SU-DHL-6 (cell line): Measurements from ENCODE around the gene MSH6.

ENCODE experiments used
- H2AFZ ChIP-seq: fragments of 200-600 bp; sonication (generic); 2 replicates; pipeline ENCODE4 v1.6.1; 2014; ENCODE audit warnings: low read depth, mild to moderate bottlenecking, moderate library complexity, mixed read lengths, antibody characterized with exemption, low read length; ENCODE audit not compliant: severe bottlenecking
- H3F3A ChIP-seq: fragments of 200-600 bp; shearing (Covaris generic); 2 replicates; pipeline ENCODE4 v1.6.0; 2016; ENCODE audit warnings: antibody characterized with exemption, mild to moderate bottlenecking; ENCODE audit not compliant: insufficient read depth
- H3K27ac ChIP-seq: fragments of 200-600 bp; sonication (generic); 2 replicates; pipeline ENCODE4 v1.5.1; 2016; ENCODE audit warnings: low read depth, mild to moderate bottlenecking, low read length, moderate library complexity, mixed read lengths
- H3K27me3 ChIP-seq: fragments of 200-600 bp; sonication (generic), shearing (Covaris generic); 2 replicates; pipeline ENCODE4 v1.6.0; 2014; ENCODE audit warnings: mild to moderate bottlenecking, low read length
- H3K36me3 ChIP-seq: fragments of 200-600 bp; sonication (generic); 2 replicates; pipeline ENCODE4 v1.6.1; 2014; ENCODE audit warnings: mild to moderate bottlenecking, low read length, mixed read lengths
- H3K4me2 ChIP-seq: fragments of 300-600, 200-600 bp; shearing (Covaris generic), sonication (generic); 2 replicates; pipeline ENCODE4 v1.6.0; 2014; ENCODE audit warnings: low read length, low read depth, mild to moderate bottlenecking; ENCODE audit not compliant: poor library complexity, severe bottlenecking
- H3K4me3 ChIP-seq: fragments of 200-600 bp; sonication (generic); 2 replicates; pipeline ENCODE4 v1.5.1; 2014; ENCODE audit warnings: antibody characterized with exemption, low read length, mild to moderate bottlenecking, mixed read lengths; ENCODE audit not compliant: insufficient read depth, poor library complexity, severe bottlenecking
- H3K79me2 ChIP-seq: fragments of 200-600 bp; sonication (generic); 2 replicates; pipeline ENCODE4 v1.6.1; 2014; ENCODE audit warnings: mild to moderate bottlenecking, low read length, moderate library complexity; ENCODE audit not compliant: insufficient read depth
- H3K9ac ChIP-seq: fragments of 200-600 bp; sonication (generic); 2 replicates; pipeline ENCODE4 v1.7.0; 2014; ENCODE audit warnings: mild to moderate bottlenecking, low read length
- H3K9me2 ChIP-seq: fragments of 200-600 bp; sonication (generic); replicated peaks from 2 replicates; pipeline ENCODE4 v1.6.1; 2014; ENCODE audit warnings: low read length; ENCODE audit not compliant: insufficient read depth
- H3K9me3 ChIP-seq: fragments of 200-600 bp; sonication (generic); 2 replicates; pipeline ENCODE4 v1.6.1; 2014; ENCODE audit warnings: low read length, mixed read lengths; ENCODE audit not compliant: insufficient read depth
- H4K20me1 ChIP-seq: fragments of 200-600 bp; sonication (generic); 2 replicates; pipeline ENCODE4 v1.6.1; 2014; ENCODE audit warnings: low read depth, mild to moderate bottlenecking, antibody characterized with exemption, low read length, moderate library complexity, mixed read lengths
- EZH2phosphoT487 ChIP-seq: fragments of 200-600 bp; sonication (generic), shearing (Covaris generic); conservative IDR thresholded peaks from 2 replicates; pipeline ENCODE4 v1.6.1; 2018; ENCODE audit warnings: mild to moderate bottlenecking, antibody characterized with exemption, low read length, moderate library complexity, mixed read lengths
- TF ChIP-seq, protein P1 (sequence below): fragments of 200-600 bp; sonication (generic); IDR thresholded peaks from one replicate; pipeline ENCODE4 v1.5.1; 2017; ENCODE audit warnings: antibody characterized with exemption, mild to moderate bottlenecking, low read length, moderate library complexity; ENCODE audit not compliant: insufficient read depth, poor library complexity, severe bottlenecking

MSH6 gene

GRCh38 chr2:47838686-47839085, 55.7 kb downstream of the MSH6 start:
- H3K4me2 ChIP-seq = no peak overlapping the region
- H3K36me3 ChIP-seq = peaks cover 39% of the 10 kb centered on the region
- no peak overlapping the region for H2AFZ ChIP-seq
- no peaks in the 10 kb centered on the region for H3K9me3 ChIP-seq
- H3K27me3 ChIP-seq = no peaks in the 10 kb centered on the region
- peaks cover 8% of the 10 kb centered on the region; the same call in 1 of the 2 replicates for H3F3A ChIP-seq
- no peak overlapping the region for H3K9ac ChIP-seq
- no peak overlapping the region for H3K27ac ChIP-seq
- no peaks in the 10 kb centered on the region for H3K9me2 ChIP-seq
- no peak overlapping the region for H3K4me3 ChIP-seq
- peaks cover 6% of the 10 kb centered on the region; the same call in 1 of the 2 replicates for H4K20me1 ChIP-seq
- peaks cover 33% of the 10 kb centered on the region for H3K79me2 ChIP-seq
- TF ChIP-seq, protein P1, sequence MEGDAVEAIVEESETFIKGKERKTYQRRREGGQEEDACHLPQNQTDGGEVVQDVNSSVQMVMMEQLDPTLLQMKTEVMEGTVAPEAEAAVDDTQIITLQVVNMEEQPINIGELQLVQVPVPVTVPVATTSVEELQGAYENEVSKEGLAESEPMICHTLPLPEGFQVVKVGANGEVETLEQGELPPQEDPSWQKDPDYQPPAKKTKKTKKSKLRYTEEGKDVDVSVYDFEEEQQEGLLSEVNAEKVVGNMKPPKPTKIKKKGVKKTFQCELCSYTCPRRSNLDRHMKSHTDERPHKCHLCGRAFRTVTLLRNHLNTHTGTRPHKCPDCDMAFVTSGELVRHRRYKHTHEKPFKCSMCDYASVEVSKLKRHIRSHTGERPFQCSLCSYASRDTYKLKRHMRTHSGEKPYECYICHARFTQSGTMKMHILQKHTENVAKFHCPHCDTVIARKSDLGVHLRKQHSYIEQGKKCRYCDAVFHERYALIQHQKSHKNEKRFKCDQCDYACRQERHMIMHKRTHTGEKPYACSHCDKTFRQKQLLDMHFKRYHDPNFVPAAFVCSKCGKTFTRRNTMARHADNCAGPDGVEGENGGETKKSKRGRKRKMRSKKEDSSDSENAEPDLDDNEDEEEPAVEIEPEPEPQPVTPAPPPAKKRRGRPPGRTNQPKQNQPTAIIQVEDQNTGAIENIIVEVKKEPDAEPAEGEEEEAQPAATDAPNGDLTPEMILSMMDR = no peak
- no peak for TF ChIP-seq EZH2phosphoT487

DNA sequence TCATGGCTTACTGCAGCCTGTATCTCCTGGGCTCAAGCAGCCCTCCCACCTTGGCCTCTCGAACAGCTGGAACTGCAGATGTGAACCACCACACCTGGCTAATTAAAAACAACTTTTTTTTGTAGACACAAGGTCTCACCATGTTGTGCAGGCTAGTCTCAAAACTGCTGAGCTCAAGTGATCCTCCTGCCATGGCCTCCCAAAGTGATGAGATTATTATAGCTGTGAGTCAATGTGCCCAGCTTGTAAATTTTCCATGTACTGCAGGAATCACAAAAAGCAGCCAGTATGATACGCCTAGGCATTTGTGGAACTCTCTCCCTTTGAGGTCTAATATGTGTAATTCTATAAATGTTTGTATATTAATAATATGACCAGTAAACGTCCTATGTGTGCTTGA, 59.9 kb downstream of the MSH6 start:
- no peak overlapping the region for H3K9ac ChIP-seq
- no peaks in the 10 kb centered on the region for H3K9me2 ChIP-seq
- TF ChIP-seq EZH2phosphoT487 = no peak
- TF ChIP-seq, protein P1 = no peak
- peaks cover 16% of the 10 kb centered on the region for H3K36me3 ChIP-seq
- H3K27ac ChIP-seq = no peak overlapping the region
- no peaks in the 10 kb centered on the region for H3K27me3 ChIP-seq
- no peak overlapping the region for H3K4me2 ChIP-seq
- peaks cover 11% of the 10 kb centered on the region for H4K20me1 ChIP-seq
- H3K79me2 ChIP-seq = peaks cover 73% of the 10 kb centered on the region
- no peak overlapping the region for H2AFZ ChIP-seq
- H3K4me3 ChIP-seq = no peak overlapping the region
- H3K9me3 ChIP-seq = no peaks in the 10 kb centered on the region
- H3F3A ChIP-seq = no peaks in the 10 kb centered on the region

GRCh38 chr2:47843407-47843806, 60.5 kb downstream of the MSH6 start:
- Histone ChIP-seq H3K27ac (no peak overlapping the region), H3F3A (no peaks in the 10 kb centered on the region), H3K36me3 (peaks cover 13% of the 10 kb centered on the region), H3K9ac (no peak overlapping the region), H2AFZ (no peak overlapping the region), H3K4me2 (no peak overlapping the region), H3K9me3 (no peaks in the 10 kb centered on the region), H3K79me2 (peaks cover 78% of the 10 kb centered on the region), H4K20me1 (peaks cover 11% of the 10 kb centered on the region), H3K27me3 (no peaks in the 10 kb centered on the region), H3K9me2 (no peaks in the 10 kb centered on the region), H3K4me3 (no peak overlapping the region)
- no peak for TF ChIP-seq EZH2phosphoT487
- TF ChIP-seq, protein P1 = no peak
